ELR (cell line): ENCODE results near the gene OR51B2.

ENCODE experiments used
- DNase-seq: peaks from one replicate; pipeline ENCODE4 v3.0.0-alpha.2; 2015; ENCODE audit warnings: low read depth

The OR51B2 gene

DNA sequence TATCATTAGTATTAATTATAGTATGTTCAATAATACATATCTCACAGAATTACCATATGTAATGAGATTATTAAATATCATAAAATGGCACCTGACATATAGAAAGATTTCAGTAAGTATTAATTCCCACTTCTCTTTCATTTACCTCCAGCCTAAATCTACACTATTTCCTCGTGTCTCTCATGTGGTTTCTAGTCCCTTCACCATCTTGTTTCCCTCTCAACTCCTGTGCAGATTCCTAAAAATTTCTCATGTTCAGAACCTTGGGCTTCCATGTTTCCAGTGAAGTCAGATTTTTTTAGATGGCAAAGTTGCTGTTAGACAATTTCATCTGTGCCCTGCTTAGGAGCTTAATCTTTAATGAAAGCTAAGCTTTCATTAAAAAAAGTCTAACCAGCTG lies 40.2 kb downstream of the OR51B2 start:
- no peak for DNase-seq

DNA sequence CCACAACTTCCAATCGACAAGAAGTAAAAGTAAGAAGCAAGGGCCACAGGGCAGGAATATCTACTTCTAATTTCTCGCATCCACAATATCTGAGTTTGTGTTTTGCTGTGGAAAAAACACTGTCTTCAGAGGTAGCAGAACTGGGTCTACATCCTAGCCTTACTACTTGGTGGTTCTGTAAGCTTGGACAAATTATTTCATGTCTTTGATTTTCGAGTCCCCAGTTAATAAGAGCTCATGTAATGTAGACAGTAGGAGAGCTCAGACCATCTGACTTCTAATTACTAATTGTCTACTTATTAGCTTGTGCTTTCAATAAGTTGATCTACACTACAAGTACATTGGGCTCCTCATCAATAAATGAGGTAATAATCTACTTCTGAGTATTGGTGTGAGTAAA lies 41.0 kb downstream of the OR51B2 start:
- no peak for DNase-seq

DNA sequence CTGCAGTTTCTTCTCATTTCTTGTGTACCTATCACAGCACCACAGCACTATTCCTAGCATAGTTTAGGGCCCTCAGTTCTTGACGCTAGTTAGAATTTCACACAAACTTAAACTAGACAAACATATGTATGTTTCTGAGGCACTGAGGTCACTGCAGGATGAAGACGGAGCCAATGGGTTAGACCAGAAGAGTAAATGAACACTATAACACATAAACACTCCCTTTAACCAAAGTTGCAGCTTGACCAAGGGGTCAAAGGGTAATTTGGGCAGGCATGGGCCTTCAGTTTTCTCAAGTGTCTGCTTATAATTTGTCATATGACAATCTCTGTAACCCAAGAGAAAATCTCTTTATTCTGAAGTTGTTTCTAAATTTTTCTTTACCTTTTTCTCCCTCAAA lies 41.5 kb downstream of the OR51B2 start:
- DNase-seq, result no peak

DNA sequence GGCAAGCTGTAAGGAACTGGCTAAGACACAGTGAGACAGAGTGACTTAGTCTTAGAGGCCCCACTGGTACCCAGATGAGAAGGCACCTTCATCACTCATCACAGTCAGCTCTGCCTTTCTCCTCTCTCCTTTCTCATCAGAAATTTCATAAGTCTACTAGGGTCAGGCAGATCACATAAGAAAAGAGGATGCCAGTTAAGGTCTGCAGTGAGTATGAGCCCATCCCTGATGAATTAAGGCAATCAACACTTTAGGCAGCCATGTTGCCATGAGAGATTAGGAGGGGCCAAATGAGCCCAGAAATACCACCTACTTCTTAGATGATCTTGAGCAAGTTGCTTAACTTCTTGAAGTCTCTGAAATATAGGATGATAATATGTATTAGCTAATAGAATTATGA lies 42.5 kb downstream of the OR51B2 start:
- DNase-seq, result no peak

DNA sequence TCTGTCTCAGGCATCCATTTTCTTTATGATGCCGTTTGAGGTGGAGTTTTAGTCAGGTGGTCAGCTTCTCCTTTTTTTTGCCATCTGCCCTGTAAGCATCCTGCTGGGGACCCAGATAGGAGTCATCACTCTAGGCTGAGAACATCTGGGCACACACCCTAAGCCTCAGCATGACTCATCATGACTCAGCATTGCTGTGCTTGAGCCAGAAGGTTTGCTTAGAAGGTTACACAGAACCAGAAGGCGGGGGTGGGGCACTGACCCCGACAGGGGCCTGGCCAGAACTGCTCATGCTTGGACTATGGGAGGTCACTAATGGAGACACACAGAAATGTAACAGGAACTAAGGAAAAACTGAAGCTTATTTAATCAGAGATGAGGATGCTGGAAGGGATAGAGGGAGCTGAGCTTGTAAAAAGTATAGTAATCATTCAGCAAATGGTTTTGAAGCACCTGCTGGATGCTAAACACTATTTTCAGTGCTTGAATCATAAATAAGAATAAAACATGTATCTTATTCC lies 43.5 kb downstream of the OR51B2 start:
- peak; percentile 100 for DNase-seq

DNA sequence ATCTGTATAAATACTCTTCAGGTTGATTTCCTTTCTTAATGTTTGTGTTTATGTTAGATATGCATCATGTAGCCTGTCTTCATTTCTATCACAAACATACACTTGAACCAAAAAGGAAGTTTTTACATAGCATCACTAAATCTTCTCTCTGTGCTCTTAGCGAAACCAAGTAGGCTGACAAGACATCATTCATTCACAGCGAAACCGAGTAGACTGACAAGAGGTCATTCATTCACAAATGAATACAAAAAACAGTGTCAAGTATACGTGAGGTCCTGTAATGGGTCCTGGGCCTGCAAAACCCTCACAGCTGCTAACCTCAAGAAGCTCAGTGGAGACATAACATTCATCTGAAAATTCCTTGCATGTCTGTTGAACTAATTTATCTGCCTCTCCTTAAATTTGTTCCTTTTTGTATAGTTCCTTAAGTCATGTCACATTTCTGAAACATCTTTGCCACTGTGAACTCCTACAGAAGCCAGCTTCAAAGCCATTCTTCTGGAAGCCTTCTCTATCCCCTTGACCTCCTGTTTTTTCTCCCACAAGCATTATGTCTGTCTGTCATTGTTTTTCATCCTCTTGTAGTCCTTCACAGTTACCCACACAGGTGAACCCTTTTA lies 44.5 kb downstream of the OR51B2 start:
- DNase-seq, result no peak

DNA sequence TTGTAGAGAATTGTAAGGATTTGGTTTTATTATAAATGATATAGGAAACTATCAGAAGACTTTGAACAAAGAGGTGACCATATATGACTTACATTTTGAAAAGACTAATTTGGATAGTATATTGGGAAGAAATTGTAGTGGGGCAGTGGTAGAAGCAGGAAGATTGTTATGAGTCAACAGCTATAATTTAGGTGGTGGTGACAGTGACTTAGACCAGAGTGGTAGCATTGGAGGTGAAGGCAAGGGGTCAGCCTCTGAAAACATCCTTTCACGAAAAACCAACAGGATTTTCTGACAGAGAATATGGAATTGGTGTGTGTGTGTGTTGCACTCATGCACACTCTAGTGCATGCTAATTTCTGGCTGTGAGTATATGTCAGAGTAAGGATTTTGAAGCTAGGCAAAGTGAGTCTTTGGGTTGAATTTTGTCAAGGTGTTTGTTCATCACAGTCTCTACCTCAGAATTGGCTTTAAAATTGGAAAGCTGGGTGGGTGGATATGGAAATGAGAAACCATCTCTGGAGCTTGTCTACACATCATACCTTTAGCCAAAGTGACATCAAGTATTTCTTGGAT lies 46.2 kb downstream of the OR51B2 start:
- DNase-seq, result peak; percentile 20

DNA sequence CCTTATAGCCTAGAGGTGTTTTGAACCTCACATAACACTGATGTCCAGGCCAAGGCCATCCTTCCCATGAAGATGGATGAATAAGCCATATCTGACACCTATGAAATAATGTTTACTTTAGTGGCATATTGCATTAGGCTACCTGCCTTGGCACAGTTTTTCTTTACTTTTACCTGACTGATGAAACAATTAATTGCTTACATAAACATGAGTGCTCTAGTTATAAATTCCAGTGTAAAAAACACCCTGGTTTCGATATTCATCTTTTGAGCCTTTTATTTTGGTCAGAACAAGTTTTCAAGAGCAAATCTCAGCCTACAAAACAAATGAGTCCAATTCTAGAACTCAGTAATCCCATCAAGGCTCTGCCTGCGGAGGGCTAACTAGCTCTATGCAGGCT lies 47.4 kb downstream of the OR51B2 start:
- DNase-seq, result no peak

DNA sequence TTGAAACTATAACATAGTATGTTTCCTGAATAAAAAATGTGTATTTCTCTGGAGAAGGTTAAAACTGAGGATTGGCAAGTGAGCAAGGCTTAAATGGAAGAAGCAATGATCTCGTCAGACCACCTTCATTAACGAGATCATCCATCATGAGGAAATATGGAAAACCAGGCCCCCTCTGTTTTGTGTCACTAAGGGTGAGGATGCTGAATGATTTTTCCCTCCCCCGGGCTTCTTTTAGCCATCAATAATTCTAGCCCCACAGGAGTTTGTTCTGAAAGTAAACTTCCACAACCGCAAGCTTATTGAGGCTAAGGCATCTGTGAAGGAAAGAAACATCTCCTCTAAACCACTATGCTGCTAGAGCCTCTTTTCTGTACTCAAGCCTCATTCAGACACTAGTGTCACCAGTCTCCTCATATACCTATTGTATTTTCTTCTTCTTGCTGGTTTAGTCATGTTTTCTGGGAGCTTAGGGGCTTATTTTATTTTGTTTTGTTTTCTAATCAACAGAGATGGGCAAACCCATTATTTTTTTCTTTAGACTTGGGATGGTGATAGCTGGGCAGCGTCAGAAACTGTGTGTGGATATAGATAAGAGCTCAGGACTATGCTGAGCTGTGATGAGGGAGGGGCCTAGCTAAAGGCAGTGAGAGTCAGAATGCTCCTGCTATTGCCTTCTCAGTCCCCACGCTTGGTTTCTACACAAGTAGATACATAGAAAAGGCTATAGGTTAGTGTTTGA lies 48.6 kb downstream of the OR51B2 start:
- DNase-seq, result no peak

DNA sequence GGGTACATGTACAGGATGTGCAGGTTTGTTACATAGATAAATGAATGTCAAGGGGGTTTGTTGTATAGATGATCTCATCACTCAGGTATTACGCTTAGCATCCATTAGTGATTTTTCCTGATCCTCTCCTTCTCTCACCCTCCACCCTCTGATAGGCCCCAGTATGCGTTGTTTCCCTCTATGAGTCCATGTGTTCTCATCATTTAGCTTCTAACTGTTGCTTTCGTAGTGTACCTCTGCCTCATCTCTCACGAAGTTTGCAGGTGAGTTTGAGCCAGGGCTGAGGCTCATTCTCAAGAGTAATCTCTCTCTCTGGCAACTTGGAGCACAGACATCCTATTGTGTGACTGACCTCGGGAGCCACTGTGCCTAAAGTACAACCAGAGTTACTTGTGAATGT lies 49.7 kb downstream of the OR51B2 start:
- DNase-seq, result peak; percentile 83
